ENCODE results near the gene SMO.

Gene SMO

GRCh38 chr7:129258649-129259389, 70.4 kb downstream of the SMO start:
- TF ChIP-seq TAF1 (IDR thresholded peaks at IDR 0.05; ENCODE audit: borderline replicate concordance, insufficient read depth, low read length), result no peak
- TF ChIP-seq SIN3A (IDR thresholded peaks at IDR 0.05; ENCODE audit: borderline replicate concordance, insufficient read depth, low read length), result no peak
- no peak for TF ChIP-seq REST (IDR thresholded peaks at IDR 0.05; ENCODE audit: insufficient read depth in 1 of 2, low read depth in 2 of 2, low read length in 2 of 2)
- TF ChIP-seq POLR2AphosphoS5 (IDR thresholded peaks at IDR 0.05; ENCODE audit: low read depth, low read length), result no peak
- TF ChIP-seq FOXP2 (optimal IDR thresholded peaks at IDR 0.05; ENCODE audit: borderline replicate concordance, extremely low read depth, extremely low read length, insufficient read depth), result no peak

GRCh38 chr7:129262324-129262723, 73.9 kb downstream of the SMO start:
- TF ChIP-seq POLR2AphosphoS5 (IDR thresholded peaks at IDR 0.05; ENCODE audit: low read depth, low read length) (no peak), REST (IDR thresholded peaks at IDR 0.05; ENCODE audit: insufficient read depth in 1 of 2, low read depth in 2 of 2, low read length in 2 of 2) (no peak), SIN3A (IDR thresholded peaks at IDR 0.05; ENCODE audit: borderline replicate concordance, insufficient read depth, low read length) (no peak), FOXP2 (optimal IDR thresholded peaks at IDR 0.05; ENCODE audit: borderline replicate concordance, extremely low read depth, extremely low read length, insufficient read depth) (no peak), TAF1 (IDR thresholded peaks at IDR 0.05; ENCODE audit: borderline replicate concordance, insufficient read depth, low read length) (no peak)

Data from PFSK-1 (cell line).